Measurements from ENCODE around the gene NCOA5.
A peak's percentile ranks its signal among the peaks of the same experiment; 100 is the strongest.
"Not testable (repeated sequence)": the region's sequence is repeated elsewhere in the genome, so short reads cannot be mapped to it uniquely, and the experiment has no call there.

Gene NCOA5

DNA sequence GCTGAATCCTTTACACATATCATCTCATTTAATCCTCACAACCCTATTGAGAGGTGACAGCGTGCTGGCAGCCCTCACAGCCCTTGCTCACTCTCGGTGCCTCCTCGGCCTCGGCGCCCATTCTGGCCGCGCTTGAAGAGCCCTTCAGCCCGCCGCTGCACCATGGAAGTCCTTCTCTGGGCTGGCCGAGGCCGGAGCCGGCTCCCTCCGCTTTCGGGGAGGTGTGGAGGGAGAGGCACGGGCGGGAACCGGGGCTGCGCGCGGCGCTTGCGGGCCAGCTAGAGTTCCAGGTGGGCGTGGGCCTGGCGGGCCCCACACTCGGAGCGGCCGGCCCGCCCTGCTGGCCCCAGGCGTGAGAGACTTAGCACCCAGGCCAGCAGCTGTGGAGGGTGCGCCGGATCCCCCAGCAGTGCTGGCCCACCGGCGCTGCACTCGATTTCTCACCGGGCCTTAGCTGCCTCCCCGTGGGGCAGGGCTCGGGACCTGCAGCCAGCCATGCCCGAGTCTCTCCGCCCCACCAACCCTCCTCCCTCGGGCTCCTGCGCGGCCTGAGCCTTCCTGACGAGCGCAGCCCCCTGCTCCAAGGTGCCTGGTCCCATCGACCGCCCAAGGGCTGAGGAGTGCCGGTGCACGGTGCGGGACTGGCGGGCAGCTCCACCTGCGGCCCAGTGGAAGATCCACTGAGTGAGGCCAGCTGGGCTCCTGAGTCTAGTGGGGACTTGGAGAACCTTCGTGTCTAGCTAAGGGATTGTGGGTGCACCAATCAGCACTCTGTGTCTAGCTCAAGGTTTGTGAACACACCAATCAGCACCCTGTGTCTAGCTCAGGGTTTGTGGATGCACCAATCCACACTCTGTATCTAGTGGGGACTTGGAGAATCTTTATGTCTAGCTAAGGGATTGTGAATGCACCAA, 2.1 kb upstream of the NCOA5 start:
- not testable (repeated sequence) for DNase-seq (ENCODE audit: low read depth)

DNA sequence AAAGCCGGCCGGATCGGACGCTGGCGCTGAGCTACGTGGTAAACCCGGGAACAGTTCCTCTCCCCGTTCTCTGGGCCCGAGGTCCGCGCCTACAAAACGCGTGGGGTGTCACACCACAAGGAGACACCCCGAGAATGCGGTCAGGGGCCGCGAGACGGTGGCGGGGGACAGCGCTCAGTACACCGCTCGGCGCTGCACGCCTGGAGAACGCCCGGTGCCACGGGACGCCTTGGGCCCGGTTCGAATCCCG, 670 bp downstream of the NCOA5 start:
- peak; percentile 24 for DNase-seq (ENCODE audit: low read depth)

DNA sequence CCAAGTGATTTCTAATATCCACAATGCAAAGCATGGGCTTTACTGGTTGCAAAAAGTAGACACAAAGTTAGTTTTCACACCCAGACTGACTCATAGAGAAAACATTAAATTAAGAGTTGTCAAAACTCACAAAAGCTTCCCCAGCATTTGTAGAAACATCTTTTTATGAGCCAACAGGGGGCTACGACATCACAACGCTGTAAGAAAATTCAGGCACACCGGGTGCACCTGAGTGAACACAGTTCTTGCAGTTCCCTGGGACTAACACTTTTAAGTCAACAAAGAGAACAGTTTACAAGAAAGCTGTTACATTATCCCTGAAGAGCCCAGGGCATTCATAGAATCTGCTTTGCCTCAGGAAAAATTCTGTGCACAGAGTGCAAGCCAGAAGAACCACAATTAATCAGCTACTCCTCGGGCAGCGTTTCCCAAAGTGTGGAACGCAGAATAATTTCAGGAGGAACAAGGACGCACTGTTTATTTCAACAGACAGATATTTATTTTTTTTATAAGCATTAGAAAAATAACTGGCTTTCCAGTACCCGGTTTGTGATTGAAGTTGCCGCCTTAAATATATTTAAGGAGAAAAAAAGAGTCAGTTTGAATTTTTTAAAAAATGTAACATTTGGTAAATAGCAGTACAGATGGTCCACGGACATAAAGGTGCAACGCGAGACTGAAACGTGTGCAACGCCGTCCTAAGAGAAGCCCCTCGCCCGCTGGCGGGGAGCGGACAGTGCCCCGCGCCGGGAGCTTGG, 1.2 kb downstream of the NCOA5 start:
- DNase-seq (ENCODE audit: low read depth), result no peak

DNA sequence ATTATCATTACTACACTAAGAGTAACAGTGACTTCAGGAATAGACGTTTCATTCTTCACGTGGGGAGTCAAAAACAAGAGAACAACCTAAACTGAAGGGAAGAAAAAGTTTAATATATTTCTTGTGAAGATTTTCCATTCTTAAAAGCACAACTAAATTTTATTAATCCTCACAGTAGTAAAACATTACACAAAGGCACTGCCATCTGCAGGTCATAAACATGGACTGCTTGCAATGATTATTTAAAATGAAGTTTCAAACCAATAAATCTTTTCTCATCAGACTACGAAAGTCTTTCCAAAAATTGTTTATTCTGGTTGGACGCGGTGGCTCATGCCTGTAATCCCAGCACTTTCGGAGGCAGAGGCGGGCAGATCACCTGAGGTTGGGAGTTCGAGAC, 2.6 kb downstream of the NCOA5 start:
- no peak for DNase-seq (ENCODE audit: low read depth)

DNA sequence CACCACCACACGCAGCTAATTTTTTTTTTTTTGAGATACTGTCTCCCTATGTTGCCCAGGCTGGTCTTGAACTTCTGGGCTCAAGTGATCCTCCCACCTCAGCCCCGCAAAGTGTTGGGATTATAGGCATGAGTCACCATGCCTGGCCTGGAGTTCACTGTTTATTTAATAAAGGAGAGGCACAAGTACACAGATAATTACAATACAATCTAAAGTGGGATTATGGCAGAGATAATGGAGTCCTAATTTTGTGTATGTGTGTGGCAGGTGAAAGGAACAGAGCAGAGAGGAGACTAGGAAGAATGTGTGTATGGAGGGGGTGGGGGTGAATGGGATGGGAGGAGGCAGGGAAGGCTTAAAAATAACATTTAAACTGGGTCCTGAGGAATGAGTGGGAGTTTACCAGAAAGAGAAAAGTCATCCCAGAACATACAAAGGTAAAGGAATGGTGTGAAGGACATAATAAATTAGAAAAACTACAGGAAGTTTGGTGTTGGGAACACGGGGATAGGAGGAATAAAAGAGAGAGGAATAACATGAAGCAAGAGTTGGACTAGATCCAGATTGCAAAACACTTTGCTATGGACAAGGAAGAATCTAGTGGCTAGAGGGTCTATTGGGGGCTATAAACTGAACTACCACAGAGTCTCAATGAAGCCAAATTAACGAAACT, 4.4 kb downstream of the NCOA5 start:
- DNase-seq (ENCODE audit: low read depth), result no peak

DNA sequence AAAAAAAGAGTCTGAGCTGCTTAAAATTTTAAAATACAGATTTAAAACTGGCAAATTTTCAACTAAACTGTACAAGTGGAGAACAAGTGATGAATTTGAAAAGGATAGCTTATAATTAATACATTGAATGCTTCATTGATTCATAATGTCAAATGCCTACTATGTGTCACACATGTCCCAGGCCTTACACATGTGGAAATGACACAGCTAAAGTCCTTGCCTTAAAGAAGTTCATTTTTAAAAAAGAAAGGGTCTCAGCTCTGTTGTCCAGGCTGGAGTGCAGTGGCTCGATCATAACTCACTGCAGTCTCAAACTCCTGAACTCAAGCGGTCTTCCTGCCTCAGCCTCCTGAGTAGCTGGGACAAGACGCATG, 5.0 kb downstream of the NCOA5 start:
- DNase-seq (ENCODE audit: low read depth), result no peak

DNA sequence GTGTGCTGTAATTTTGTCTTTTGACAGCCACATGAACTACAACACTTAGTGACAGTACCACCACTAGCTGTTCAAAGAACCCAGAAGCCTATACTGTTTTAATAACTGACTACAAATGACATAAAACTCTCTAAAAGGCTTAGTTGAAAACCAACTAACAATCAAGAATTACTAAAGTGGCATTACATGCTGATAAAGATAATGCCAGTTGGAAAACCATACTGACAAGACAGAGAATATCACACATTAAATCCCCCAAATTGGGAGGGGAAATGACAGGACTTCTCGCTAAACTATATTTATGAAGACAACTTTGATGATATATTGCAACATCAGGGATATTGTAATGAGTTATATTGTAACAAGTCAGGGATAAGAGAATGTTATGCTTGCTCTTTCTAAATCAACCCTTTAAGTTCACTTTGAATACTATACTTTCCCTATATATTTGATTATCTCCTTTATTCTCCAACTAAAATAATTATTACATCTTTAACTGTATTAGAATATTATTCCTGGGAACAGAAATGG, 6.2 kb downstream of the NCOA5 start:
- no peak for DNase-seq (ENCODE audit: low read depth)

DNA sequence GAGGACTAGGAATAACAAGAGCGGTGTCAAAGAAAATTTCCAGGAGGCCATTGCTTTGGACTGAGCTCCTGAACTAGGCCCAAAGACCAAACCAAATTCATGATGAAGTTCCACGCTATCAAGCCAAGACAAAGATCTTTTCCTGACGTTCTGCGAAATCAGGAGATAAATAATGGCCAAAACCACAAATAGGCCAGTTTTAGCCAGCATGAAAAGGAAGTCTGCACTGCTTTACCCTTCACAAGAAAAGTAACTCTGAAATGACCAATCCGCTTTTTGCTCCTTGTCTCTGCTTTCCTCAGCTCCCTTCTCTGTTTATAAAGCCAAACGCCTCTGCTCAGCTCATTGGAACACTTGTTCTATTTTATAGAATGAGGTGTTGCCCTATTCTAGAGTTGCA, 6.7 kb downstream of the NCOA5 start:
- DNase-seq (ENCODE audit: low read depth), result no peak

DNA sequence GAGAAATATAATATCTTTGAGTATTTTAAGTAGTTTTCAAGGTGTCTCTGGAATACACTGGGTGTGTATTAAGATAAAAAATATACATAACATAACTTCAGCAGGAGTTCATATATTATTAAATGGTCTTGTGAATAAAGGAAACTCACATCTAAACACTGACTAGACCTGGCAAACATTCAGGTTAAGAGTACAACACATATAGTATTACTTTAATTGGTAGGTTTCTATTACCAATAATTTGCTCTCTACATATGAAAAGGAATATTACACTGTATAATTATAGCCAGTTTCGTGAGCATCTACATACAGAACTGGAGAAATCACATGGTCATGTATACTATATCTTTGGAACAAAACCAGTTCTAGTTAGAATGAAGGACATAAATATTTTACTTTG, 8.7 kb downstream of the NCOA5 start:
- DNase-seq (ENCODE audit: low read depth), result no peak

DNA sequence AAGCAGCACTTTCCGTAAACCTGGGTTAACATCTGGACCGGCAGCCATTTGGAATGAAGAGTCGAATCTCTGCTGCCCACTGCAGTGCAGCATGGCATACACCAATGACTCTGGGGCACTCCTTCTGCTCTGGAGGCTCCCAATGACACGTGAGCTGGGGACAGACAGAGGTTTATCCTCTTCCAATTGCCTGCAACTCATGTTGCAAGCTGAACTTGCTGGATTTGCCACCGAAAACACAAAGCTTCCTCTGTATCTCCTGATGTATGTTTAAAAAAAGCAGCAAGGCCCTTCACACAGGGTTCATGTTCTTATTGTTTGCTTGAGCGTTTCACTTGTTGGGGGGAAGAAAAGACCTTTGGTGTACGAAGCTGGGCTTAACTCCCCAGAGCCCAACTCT, 10.8 kb downstream of the NCOA5 start:
- no peak for DNase-seq (ENCODE audit: low read depth)

DNA sequence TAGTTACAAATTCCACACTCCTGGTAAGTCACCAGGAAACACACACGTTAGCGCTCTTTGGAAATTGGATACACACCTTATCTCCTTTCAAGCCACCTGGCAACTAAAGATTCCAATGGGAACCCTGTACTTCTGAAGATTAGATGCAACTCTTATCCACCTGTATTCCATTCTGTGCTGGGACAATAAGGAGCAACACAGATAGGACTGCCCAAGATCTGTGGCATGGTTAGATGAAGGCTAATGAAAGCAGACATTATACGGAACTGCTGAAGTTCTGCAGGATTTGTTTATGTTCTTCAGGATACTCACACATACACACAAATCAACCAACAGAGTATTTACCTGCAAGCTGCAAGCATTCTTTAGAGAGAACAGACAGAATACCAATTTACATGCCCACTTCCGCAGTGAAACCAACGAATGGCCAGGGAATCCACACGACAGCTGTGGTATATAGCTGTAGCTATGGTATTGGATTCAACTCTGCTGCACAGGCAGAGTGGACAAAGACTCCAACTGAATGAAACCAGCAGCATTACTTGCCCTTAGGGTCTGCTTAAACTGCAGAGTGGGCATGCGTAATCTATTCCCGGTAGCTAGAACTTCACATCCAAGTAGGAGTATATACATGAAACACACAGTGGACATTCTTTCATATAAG, 12.0 kb downstream of the NCOA5 start:
- no peak for DNase-seq (ENCODE audit: low read depth)

DNA sequence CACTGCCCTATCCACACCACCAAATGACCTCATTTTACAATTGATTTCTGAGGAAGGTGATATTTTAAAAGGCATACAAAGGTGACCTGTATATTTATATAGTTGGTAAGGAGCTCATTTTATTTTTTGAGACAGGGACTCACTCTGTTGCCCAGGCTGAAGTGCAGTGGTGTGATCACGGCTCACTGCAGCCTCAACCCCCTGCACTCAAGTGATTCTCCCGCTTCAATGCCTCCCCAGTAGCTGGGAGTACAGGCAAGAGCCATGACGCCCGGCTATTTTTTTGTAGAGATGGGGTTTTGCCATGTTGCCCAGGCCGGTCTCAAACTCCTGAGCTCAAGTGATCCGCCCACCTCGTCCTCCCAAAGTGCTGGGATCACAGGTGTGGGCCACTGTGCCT, 13.0 kb downstream of the NCOA5 start:
- DNase-seq (ENCODE audit: low read depth), result no peak

DNA sequence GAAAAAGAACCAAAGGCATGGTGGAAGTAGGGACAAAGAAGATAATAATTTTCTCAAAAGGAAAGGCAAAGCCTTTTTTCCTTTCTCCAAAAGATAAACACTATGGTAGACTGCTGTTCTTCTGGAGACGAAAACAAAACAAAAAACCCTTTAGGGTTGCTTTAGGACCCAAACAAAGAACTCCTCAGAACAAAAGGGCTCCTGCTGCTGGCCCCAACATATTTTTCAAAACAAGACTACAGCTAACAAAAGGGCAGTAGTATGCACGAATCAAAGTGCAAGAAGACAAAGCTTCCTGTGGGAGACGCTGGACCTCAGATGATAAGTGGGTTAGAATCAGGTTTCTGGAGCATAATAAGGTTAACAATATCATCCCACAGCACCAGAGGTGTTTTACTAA, 15.8 kb downstream of the NCOA5 start:
- no peak for DNase-seq (ENCODE audit: low read depth)

DNA sequence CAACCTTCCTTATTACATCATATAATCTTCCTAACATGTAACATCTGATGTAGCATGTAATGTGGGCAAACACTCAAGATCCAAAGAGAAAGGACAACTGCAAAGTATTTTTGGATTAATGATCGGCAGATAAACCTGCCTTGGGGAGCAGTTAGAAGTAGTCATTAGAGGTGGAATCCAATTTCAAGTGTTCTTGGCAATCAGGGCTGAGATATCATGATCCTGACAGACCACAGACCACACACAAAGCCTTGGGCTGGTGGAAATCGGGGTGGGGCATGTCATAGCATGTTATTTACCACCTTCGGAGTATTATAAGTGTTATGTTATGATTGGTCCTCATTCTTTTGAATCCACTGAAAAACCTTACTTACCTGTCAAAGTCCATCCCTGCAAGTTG, 16.3 kb downstream of the NCOA5 start:
- DNase-seq (ENCODE audit: low read depth), result no peak

DNA sequence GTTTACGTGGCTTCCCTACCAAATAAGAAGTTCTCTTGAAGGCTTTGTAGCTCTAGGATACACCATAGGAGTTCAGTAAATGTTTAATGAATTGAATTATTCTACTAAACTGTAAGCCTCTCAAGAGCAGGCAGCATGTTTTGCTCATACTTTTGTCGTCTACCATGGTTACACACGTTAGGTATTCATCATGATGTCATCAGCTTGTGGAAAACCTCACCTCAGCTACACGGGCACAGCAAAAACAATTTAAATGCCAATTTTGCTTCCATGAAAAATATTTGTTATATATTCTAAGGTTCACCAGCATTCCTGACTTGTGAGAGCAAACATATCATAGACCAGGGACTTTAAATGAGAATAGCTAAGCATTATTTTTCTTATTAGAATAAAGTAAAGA, 16.7 kb downstream of the NCOA5 start:
- no peak for DNase-seq (ENCODE audit: low read depth)

DNA sequence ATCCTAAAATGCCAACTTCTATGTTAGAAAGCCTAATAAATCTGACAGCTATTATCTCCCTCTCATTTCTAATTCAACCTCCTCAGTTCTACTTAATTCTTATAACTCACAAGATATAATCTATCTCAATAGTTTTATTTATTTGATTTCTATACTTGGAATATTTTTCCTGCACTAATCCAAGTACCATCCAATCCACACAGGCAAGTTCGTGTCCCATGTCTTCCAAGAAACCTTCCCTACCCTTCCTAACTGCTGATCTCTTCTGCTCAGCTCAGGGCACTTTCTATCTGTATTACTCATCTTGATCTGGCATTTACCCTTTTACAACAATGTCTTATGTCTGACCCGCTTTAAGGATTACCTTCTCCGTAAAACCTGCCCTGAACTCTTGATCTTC, 18.2 kb downstream of the NCOA5 start:
- DNase-seq (ENCODE audit: low read depth), result no peak

DNA sequence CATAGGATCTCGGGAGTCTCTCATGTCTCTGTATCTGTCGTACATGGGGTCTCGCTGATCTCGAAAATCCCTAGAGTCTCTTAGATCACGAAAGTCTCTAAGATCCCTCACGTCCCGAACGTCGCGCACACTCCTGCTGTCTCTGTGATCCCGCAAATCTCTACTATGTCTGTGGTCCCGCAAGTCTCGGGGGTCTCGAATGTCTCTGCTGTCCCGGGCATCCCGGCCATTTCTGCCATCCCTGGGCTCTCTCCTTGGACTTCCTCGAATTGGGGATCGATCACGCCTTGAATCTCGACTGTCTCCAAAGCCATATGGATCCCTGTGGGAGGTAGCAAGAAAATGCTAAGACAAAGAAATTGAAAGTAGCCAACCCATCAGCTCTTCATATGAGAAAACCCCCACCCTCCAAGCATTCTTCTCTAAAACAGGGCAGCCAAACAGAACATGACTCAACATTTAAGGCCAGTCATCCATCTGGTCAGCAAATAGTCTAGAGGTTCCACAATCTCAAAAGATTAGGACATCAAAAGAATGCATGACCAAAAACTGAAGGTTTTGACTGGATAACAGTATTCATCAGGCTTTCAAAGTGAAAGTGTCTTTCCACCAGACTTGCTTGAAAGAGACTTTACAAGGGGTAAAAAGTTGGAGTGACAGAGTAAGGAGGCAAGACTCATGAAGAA, 19.4 kb downstream of the NCOA5 start:
- DNase-seq (ENCODE audit: low read depth), result no peak

DNA sequence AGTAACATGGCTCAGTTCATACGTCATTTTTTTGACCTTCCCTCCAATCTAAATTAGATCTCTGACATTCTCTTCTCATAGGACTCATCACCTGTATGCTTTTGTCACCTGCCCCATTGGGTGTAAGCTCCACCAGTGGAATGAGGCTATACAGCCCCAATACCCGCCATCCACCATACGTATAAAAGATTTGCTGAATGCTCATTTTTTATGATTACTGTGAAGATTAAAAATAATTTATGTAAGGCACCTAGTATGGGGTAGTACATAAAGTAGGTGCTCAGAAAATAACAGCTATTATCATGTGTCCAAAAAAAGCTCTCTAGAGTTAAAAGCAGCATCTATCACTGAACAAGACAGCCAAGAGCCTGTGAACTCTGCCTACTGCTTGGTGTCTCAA, 24.1 kb downstream of the NCOA5 start:
- no peak for DNase-seq (ENCODE audit: low read depth)

DNA sequence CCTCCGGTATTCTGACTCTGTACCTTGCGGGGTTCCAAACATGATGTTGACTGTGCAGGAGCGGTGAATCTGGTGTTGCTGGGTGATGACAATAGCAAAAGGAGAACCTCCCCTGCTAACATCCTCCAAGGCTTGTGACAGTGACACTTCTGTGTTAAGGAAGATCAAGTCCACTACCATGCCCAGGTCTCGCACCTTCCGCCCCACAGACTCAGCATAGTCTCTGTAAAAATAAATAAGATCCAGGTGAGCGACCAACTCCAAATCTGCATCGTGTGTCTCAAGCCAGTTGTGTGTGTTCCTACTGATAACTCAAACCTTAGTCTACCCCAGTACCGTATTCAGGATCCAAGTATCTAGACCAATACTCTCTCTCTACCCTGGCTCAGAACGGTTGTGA, 24.8 kb downstream of the NCOA5 start:
- DNase-seq (ENCODE audit: low read depth), result no peak

DNA sequence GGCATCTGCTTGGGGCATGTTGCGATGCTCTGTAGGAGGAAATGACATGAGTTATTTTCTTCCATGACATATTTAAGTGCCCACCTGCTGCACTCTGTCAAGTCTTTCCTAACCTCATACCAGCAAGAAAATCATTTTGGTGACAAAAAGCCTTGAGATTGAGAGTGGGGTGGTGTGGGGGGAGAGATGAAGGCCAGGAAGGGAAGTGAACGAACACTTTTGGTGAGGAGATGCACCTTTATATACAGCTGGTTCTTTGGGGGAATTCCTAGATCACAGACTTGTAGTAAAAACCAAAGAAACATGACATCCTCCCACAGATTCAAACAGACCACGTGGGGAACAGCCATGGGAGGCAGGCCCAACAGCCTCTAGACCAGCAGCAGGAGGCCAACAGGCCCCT, 26.1 kb downstream of the NCOA5 start:
- no peak for DNase-seq (ENCODE audit: low read depth)

DNA sequence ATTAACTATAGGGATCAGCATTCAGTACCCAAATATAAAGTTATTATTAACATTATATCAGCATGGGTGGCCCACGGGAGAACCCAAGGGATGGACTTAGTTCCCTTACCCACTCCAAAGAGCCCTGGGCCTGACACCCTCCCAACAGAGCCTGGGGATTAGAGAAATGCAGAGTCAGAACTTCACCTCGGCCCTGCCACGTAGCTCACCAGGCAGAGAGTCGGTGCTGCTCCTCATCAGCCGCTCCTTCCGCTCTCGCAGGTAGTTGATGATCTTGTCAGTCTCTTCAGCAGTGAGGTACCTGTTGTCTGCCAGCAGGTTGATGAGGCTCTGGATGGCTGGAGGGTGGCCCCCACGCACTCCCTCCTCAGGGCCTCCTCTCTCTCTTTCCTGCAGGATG, 26.6 kb downstream of the NCOA5 start:
- no peak for DNase-seq (ENCODE audit: low read depth)

DNA sequence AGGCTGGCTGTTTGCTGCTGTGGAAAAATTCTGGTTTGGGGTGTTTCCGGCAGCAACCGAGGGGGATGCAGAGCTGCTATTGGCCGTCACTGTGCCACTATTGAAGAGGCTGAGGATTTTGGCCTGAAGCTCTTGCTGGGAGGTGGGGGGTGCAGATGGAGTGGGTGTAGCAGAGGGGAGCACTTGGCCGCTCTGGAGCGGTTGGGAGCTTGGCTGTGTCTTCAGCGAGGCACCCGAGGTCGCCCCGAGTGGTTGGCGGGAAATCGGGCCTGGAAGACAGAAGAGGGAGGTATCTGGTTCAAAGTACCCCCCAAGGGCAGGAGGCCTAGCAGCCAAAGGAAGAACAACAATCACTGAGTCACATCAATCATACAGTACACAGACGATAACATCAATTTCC, 27.1 kb downstream of the NCOA5 start:
- no peak for DNase-seq (ENCODE audit: low read depth)

All from activated gamma-delta T cell treated with anti-CD3 and anti-CD28 coated beads, Interleukin-2, amount 50 U/mL, for 16 hours (primary cell).